ENCODE data around the gene FAF1.

The FAF1 gene

GRCh38 chr1:50644447-50645105 is 315.5 kb downstream of the FAF1 start:
- no peak for DNase-seq (ENCODE audit: low read depth in 3 of 3, low spot score in 1 of 3)

GRCh38 chr1:50637460-50637859 is 322.6 kb downstream of the FAF1 start:
- no peak for DNase-seq (ENCODE audit: low read depth in 3 of 3, low spot score in 1 of 3)

GRCh38 chr1:50634251-50634650 is 325.8 kb downstream of the FAF1 start:
- DNase-seq (ENCODE audit: low read depth in 3 of 3, low spot score in 1 of 3), result no peak

- no peak for DNase-seq (ENCODE audit: low read depth in 3 of 3, low spot score in 1 of 3)
These were observed 326.6 kb downstream of the FAF1 start for GRCh38 chr1:50633465-50633864.

GRCh38 chr1:50631161-50631560 is 328.9 kb downstream of the FAF1 start:
- no peak for DNase-seq (ENCODE audit: low read depth in 3 of 3, low spot score in 1 of 3)

- no peak for DNase-seq (ENCODE audit: low read depth in 3 of 3, low spot score in 1 of 3)
These were observed 337.8 kb downstream of the FAF1 start for GRCh38 chr1:50622259-50622658.

GRCh38 chr1:50620680-50621329 is 339.3 kb downstream of the FAF1 start:
- DNase-seq (ENCODE audit: low read depth in 3 of 3, low spot score in 1 of 3), result no peak

- DNase-seq (ENCODE audit: low read depth in 3 of 3, low spot score in 1 of 3), result no peak
These were observed 344.9 kb downstream of the FAF1 start for GRCh38 chr1:50615036-50615750.

- DNase-seq (ENCODE audit: low read depth in 3 of 3, low spot score in 1 of 3), result no peak
These were observed 348.4 kb downstream of the FAF1 start for GRCh38 chr1:50611675-50612074.

- no peak for DNase-seq (ENCODE audit: low read depth in 3 of 3, low spot score in 1 of 3)
These were observed 349.5 kb downstream of the FAF1 start for GRCh38 chr1:50610563-50610962.

GRCh38 chr1:50609508-50609907 is 350.6 kb downstream of the FAF1 start:
- DNase-seq (ENCODE audit: low read depth in 3 of 3, low spot score in 1 of 3), result no peak

- no peak for DNase-seq (ENCODE audit: low read depth in 3 of 3, low spot score in 1 of 3)
These were observed 354.7 kb downstream of the FAF1 start for GRCh38 chr1:50605186-50605875.

GRCh38 chr1:50604580-50604979 is 355.5 kb downstream of the FAF1 start:
- no peak for DNase-seq (ENCODE audit: low read depth in 3 of 3, low spot score in 1 of 3)

GRCh38 chr1:50603274-50604271 is 356.5 kb downstream of the FAF1 start:
- DNase-seq (ENCODE audit: low read depth in 3 of 3, low spot score in 1 of 3), result no peak

- DNase-seq (ENCODE audit: low read depth in 3 of 3, low spot score in 1 of 3), result no peak
These were observed 360.5 kb downstream of the FAF1 start for GRCh38 chr1:50599546-50599945.

GRCh38 chr1:50595874-50596273 is 364.2 kb downstream of the FAF1 start:
- DNase-seq (ENCODE audit: low read depth in 3 of 3, low spot score in 1 of 3), result no peak

- no peak for DNase-seq (ENCODE audit: low read depth in 3 of 3, low spot score in 1 of 3)
These were observed 366.6 kb downstream of the FAF1 start for GRCh38 chr1:50593515-50593914.

GRCh38 chr1:50591598-50591997 is 368.5 kb downstream of the FAF1 start:
- no peak for DNase-seq (ENCODE audit: low read depth in 3 of 3, low spot score in 1 of 3)

- DNase-seq (ENCODE audit: low read depth in 3 of 3, low spot score in 1 of 3), result no peak
These were observed 377.7 kb downstream of the FAF1 start for GRCh38 chr1:50582346-50582745.

GRCh38 chr1:50570066-50570468 is 390.0 kb downstream of the FAF1 start:
- DNase-seq (ENCODE audit: low read depth in 3 of 3, low spot score in 1 of 3), result no peak

GRCh38 chr1:50568782-50569181 is 391.3 kb downstream of the FAF1 start:
- DNase-seq (ENCODE audit: low read depth in 3 of 3, low spot score in 1 of 3), result no peak

Measured in stimulated activated CD4-positive, alpha-beta T cell treated with anti-CD3 and anti-CD28 coated beads, TNF-alpha, amount 100 ng/mL, for 1 hour (primary cell).